HEK293 (cell line): ENCODE measurements around the gene PKDCC.

Source experiments
- CTCF ChIA-PET: fragments of 350-600 bp; formaldehyde crosslinking; extraction: SDS; loops from one replicate; lab custom pipeline; 2021; ENCODE audit warnings: antibody characterized with exemption; lab: Yijun Ruan, JAX
- POLR2A ChIA-PET: fragments of 300-600 bp; formaldehyde crosslinking; extraction: SDS; loops from one replicate; lab custom pipeline; 2020; ENCODE audit warnings: antibody characterized with exemption, inconsistent platforms; lab: Yijun Ruan, JAX
- H3K27ac ChIP-seq: fragments of 200-500 bp; sonication (Bioruptor generic); 2 replicates; pipeline ENCODE4 v1.5.1; 2014; ENCODE audit warnings: low read depth, low read length, control low read depth, inconsistent platforms; ENCODE audit errors: extremely low read depth
- H3K36me3 ChIP-seq, 2 experiments: fragments of 200-500 bp in 1 of 2; sonication (Bioruptor generic) in 1 of 2; 1 replicate in 1 of 2; 2 replicates in 1 of 2; pipeline ENCODE4 v1.5.1; 2014 to 2017; ENCODE audit warnings: inconsistent platforms in 2 of 2, low read length in 2 of 2; ENCODE audit not compliant: control insufficient read depth in 2 of 2, insufficient read depth in 1 of 2
- H3K4me1 ChIP-seq: fragments of 200-500 bp; sonication (Bioruptor generic); 2 replicates; pipeline ENCODE4 v1.5.1; 2014; ENCODE audit warnings: mild to moderate bottlenecking, low read length, inconsistent platforms; ENCODE audit not compliant: control insufficient read depth, insufficient read depth
- H3K4me3 ChIP-seq: 2 replicates; pipeline ENCODE4 v1.5.1; 2011; ENCODE audit warnings: low read depth, mild to moderate bottlenecking, control low read depth, low read length, moderate library complexity
- H3K9me3 ChIP-seq: fragments of 200-500 bp; sonication (Bioruptor generic); 2 replicates; pipeline ENCODE4 v1.5.1; 2014; ENCODE audit warnings: low read depth, low read length, inconsistent platforms; ENCODE audit not compliant: control insufficient read depth, insufficient read depth
- GFI1B ChIP-seq: fragments of 450-650 bp; formaldehyde crosslinking; IDR thresholded peaks from 2 replicates; pipeline ENCODE4 v1.5.1; 2016; ENCODE audit warnings: missing biosample characterization, missing genetic modification characterization
- HOXC10 ChIP-seq: sonication (generic); formaldehyde crosslinking; IDR thresholded peaks from 2 replicates; pipeline ENCODE4 v1.8.1; 2023; ENCODE audit warnings: mild to moderate bottlenecking, missing genetic modification reagents
- SP7 ChIP-seq: fragments of 450-650 bp; formaldehyde crosslinking; IDR thresholded peaks from 2 replicates; pipeline ENCODE4 v1.5.1; 2016; ENCODE audit warnings: missing biosample characterization, missing genetic modification characterization
- ZBTB10 ChIP-seq: fragments of 450-650 bp; formaldehyde crosslinking; IDR thresholded peaks from 2 replicates; pipeline ENCODE4 v1.5.1; 2016; ENCODE audit warnings: missing biosample characterization, missing genetic modification characterization
- ZBTB20 ChIP-seq: fragments of 450-650 bp; formaldehyde crosslinking; IDR thresholded peaks from 2 replicates; pipeline ENCODE4 v1.5.1; 2016; ENCODE audit warnings: missing biosample characterization, missing genetic modification characterization
- ZBTB21 ChIP-seq: fragments of 450-650 bp; formaldehyde crosslinking; IDR thresholded peaks from 2 replicates; pipeline ENCODE4 v1.5.1; 2017; ENCODE audit warnings: missing biosample characterization, missing genetic modification characterization
- ZNF10 ChIP-seq: fragments of 450-650 bp; formaldehyde crosslinking; IDR thresholded peaks from 2 replicates; pipeline ENCODE4 v1.5.1; 2017; ENCODE audit warnings: missing biosample characterization, missing genetic modification characterization
- ZNF280C ChIP-seq: fragments of 450-650 bp; formaldehyde crosslinking; IDR thresholded peaks from 2 replicates; pipeline ENCODE4 v1.5.1; 2016; ENCODE audit warnings: missing biosample characterization, missing genetic modification characterization
- ZNF514 ChIP-seq: fragments of 450-650 bp; formaldehyde crosslinking; IDR thresholded peaks from 2 replicates; pipeline ENCODE4 v1.5.1; 2016; ENCODE audit warnings: missing biosample characterization, missing genetic modification characterization
- ZNF776 ChIP-seq: fragments of 450-650 bp; formaldehyde crosslinking; IDR thresholded peaks from 2 replicates; pipeline ENCODE4 v1.5.0; 2017; ENCODE audit warnings: missing biosample characterization, missing genetic modification characterization, borderline replicate concordance
- ZSCAN30 ChIP-seq: fragments of 450-650 bp; IDR thresholded peaks from 2 replicates; pipeline ENCODE4 v1.5.1; 2018; ENCODE audit warnings: missing biosample characterization, mild to moderate bottlenecking, missing genetic modification characterization, moderate library complexity
- TF ChIP-seq, protein P1 (sequence below): fragments of 450-650 bp; formaldehyde crosslinking; conservative IDR thresholded peaks from 2 replicates; pipeline ENCODE4 v1.5.1; 2016; ENCODE audit warnings: low read depth, missing biosample characterization, missing genetic modification characterization
- TF ChIP-seq, protein P2 (sequence below): fragments of 450-650 bp; formaldehyde crosslinking; IDR thresholded peaks from 2 replicates; pipeline ENCODE4 v1.5.1; 2016; ENCODE audit warnings: missing biosample characterization, missing genetic modification characterization

The PKDCC gene

GRCh38 chr2:42030829-42031228 is 17.0 kb upstream of the PKDCC start:
- no peaks in the 10 kb centered on the region for H3K4me1 ChIP-seq
- TF ChIP-seq GFI1B (tag by site-specific recombination) (no peak), ZBTB10 (tag by site-specific recombination) (no peak), ZNF776 (tag by site-specific recombination) (no peak), ZNF514 (tag by site-specific recombination) (no peak), ZBTB21 (no peak), HOXC10 (CRISPR knock-in tag) (no peak), ZSCAN30 (tag by site-specific recombination) (no peak), SP7 (tag by site-specific recombination) (no peak), ZNF280C (tag by site-specific recombination) (no peak), ZNF10 (tag by site-specific recombination) (no peak), ZBTB20 (tag by site-specific recombination) (no peak)
- TF ChIP-seq, protein P1, sequence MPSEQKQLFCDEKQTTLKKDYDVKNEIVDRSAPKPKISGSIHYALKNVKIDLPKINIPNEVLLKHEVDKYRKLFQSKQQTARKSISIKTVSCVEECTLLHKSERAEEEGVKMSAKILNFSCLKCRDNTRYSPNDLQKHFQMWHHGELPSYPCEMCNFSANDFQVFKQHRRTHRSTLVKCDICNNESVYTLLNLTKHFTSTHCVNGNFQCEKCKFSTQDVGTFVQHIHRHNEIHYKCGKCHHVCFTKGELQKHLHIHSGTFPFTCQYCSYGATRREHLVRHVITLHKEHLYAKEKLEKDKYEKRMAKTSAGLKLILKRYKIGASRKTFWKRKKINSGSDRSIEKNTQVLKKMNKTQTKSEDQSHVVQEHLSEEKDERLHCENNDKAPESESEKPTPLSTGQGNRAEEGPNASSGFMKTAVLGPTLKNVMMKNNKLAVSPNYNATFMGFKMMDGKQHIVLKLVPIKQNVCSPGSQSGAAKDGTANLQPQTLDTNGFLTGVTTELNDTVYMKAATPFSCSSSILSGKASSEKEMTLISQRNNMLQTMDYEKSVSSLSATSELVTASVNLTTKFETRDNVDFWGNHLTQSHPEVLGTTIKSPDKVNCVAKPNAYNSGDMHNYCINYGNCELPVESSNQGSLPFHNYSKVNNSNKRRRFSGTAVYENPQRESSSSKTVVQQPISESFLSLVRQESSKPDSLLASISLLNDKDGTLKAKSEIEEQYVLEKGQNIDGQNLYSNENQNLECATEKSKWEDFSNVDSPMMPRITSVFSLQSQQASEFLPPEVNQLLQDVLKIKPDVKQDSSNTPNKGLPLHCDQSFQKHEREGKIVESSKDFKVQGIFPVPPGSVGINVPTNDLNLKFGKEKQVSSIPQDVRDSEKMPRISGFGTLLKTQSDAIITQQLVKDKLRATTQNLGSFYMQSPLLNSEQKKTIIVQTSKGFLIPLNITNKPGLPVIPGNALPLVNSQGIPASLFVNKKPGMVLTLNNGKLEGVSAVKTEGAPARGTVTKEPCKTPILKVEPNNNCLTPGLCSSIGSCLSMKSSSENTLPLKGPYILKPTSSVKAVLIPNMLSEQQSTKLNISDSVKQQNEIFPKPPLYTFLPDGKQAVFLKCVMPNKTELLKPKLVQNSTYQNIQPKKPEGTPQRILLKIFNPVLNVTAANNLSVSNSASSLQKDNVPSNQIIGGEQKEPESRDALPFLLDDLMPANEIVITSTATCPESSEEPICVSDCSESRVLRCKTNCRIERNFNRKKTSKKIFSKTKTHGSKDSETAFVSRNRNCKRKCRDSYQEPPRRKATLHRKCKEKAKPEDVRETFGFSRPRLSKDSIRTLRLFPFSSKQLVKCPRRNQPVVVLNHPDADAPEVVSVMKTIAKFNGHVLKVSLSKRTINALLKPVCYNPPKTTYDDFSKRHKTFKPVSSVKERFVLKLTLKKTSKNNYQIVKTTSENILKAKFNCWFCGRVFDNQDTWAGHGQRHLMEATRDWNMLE: no peak
- TF ChIP-seq, protein P2, sequence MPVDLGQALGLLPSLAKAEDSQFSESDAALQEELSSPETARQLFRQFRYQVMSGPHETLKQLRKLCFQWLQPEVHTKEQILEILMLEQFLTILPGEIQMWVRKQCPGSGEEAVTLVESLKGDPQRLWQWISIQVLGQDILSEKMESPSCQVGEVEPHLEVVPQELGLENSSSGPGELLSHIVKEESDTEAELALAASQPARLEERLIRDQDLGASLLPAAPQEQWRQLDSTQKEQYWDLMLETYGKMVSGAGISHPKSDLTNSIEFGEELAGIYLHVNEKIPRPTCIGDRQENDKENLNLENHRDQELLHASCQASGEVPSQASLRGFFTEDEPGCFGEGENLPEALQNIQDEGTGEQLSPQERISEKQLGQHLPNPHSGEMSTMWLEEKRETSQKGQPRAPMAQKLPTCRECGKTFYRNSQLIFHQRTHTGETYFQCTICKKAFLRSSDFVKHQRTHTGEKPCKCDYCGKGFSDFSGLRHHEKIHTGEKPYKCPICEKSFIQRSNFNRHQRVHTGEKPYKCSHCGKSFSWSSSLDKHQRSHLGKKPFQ: no peak
- no peaks in the 10 kb centered on the region for H3K36me3 ChIP-seq
- ChIA-PET POLR2A (no interaction called here), CTCF (no interaction called here)
- H3K27ac ChIP-seq: no peak overlapping the region
- H3K9me3 ChIP-seq: no peaks in the 10 kb centered on the region
- no peak overlapping the region for H3K4me3 ChIP-seq
